ENCODE results near the gene DNAJC5. TPM values are rescaled to one million over a fixed set of nuclear protein-coding genes. Genes with fewer than 3 reads are reported as not detected.

The DNAJC5 gene
- total and polyA plus RNA-seq, 2 donors from 2014 or later, result 24.4 to 52.3 TPM

- peaks cover 4 to 39% (median 23%) of the 10 kb centered on the region in 3 donors for H3K36me3 ChIP-seq (ENCODE audit: control insufficient read depth in 2 of 3, insufficient read depth in 3 of 3, low read length in 3 of 3)
Measured at GRCh38 chr20:63884506-63885263, 10.2 kb upstream of the DNAJC5 start.

GRCh38 chr20:63885264-63886053, 9.5 kb upstream of the DNAJC5 start:
- Histone ChIP-seq H3K4me1 (ENCODE audit: control insufficient read depth in 2 of 3, insufficient read depth in 2 of 3, low read depth in 1 of 3, low read length in 3 of 3) (no peaks in the 10 kb centered on the region), H3K27me3 (ENCODE audit: control insufficient read depth, insufficient read depth, low read length) (no peaks in the 10 kb centered on the region), H3K9ac (ENCODE audit: low read length in 3 of 3) (peak overlapping the region in 1 of 3 donors; percentile 12), H3K27ac (ENCODE audit: low read depth in 2 of 2, low read length in 2 of 2) (no peak overlapping the region), H3K4me3 (ENCODE audit: low read length in 3 of 3) (no peak overlapping the region), H3K36me3 (ENCODE audit: control insufficient read depth in 2 of 3, insufficient read depth in 3 of 3, low read length in 3 of 3) (peaks cover 4 to 39% (median 29%) of the 10 kb centered on the region in 3 donors), H3K9me3 (ENCODE audit: control insufficient read depth in 2 of 3, insufficient read depth in 1 of 3, low read length in 3 of 3) (no peaks in the 10 kb centered on the region)
- TF ChIP-seq CTCF (IDR thresholded peaks at IDR 0.05; ENCODE audit: borderline replicate concordance, extremely low read depth, insufficient read depth), result no peak
- intact Hi-C loops (cut with DNase I), result no loop called here
- DNase-seq, result no peak
- FAIRE-seq, result no peak

More at GRCh38 chr20:63884506-63885263, 10.2 kb upstream of the DNAJC5 start:
- no peaks in the 10 kb centered on the region for H3K4me1 ChIP-seq (ENCODE audit: control insufficient read depth in 2 of 3, insufficient read depth in 2 of 3, low read depth in 1 of 3, low read length in 3 of 3)
- TF ChIP-seq CTCF (IDR thresholded peaks at IDR 0.05; ENCODE audit: borderline replicate concordance, extremely low read depth, insufficient read depth), result no peak
- no peaks in the 10 kb centered on the region for H3K27me3 ChIP-seq (ENCODE audit: control insufficient read depth, insufficient read depth, low read length)
- H3K4me3 ChIP-seq (ENCODE audit: low read length in 3 of 3), result no peak overlapping the region
- no peak overlapping the region for H3K27ac ChIP-seq (ENCODE audit: low read depth in 2 of 2, low read length in 2 of 2)
- DNase-seq (no peak), FAIRE-seq (no peak)
- peak overlapping the region in 1 of 3 donors; percentile 12 for H3K9ac ChIP-seq (ENCODE audit: low read length in 3 of 3)
- no peaks in the 10 kb centered on the region for H3K9me3 ChIP-seq (ENCODE audit: control insufficient read depth in 2 of 3, insufficient read depth in 1 of 3, low read length in 3 of 3)
- intact Hi-C loops (cut with DNase I), result no loop called here

- TF ChIP-seq CTCF (IDR thresholded peaks at IDR 0.05; ENCODE audit: borderline replicate concordance, extremely low read depth, insufficient read depth), result no peak
- no peaks in the 10 kb centered on the region for H3K27me3 ChIP-seq (ENCODE audit: control insufficient read depth, insufficient read depth, low read length)
- H3K27ac ChIP-seq (ENCODE audit: low read depth in 2 of 2, low read length in 2 of 2), result no peak overlapping the region
- H3K36me3 ChIP-seq (ENCODE audit: control insufficient read depth in 2 of 3, insufficient read depth in 3 of 3, low read length in 3 of 3), result peaks cover 4 to 39% (median 29%) of the 10 kb centered on the region in 3 donors
- no peak overlapping the region for H3K9ac ChIP-seq (ENCODE audit: low read length in 3 of 3)
- FAIRE-seq (no peak), DNase-seq (no peak)
- H3K9me3 ChIP-seq (ENCODE audit: control insufficient read depth in 2 of 3, insufficient read depth in 1 of 3, low read length in 3 of 3), result no peaks in the 10 kb centered on the region
- H3K4me1 ChIP-seq (ENCODE audit: control insufficient read depth in 2 of 3, insufficient read depth in 2 of 3, low read depth in 1 of 3, low read length in 3 of 3), result no peaks in the 10 kb centered on the region
- H3K4me3 ChIP-seq (ENCODE audit: low read length in 3 of 3), result no peak overlapping the region
- intact Hi-C loops (cut with DNase I), result no loop called here
Measured at GRCh38 chr20:63886054-63886419, 8.9 kb upstream of the DNAJC5 start.

All from kidney (tissue), 14 donors.